Esophagus (tissue), 2 donors: ENCODE results near the gene CKS2. TPM values are rescaled to one million over a fixed set of nuclear protein-coding genes. Genes with fewer than 3 reads are reported as not detected.

Experiments used
- H3K27ac ChIP-seq, 2 donors: one replicate each; pipeline ENCODE4 v1.5.1; 2013; ENCODE audit warnings: low read depth in 2 of 2, mild to moderate bottlenecking in 2 of 2, inconsistent platforms in 1 of 2, low read length in 1 of 2, moderate library complexity in 1 of 2
- H3K27me3 ChIP-seq, 2 donors: one replicate each; pipeline ENCODE4 v1.6.1; 2013; ENCODE audit warnings: low read length in 2 of 2, control low read depth in 1 of 2, mild to moderate bottlenecking in 1 of 2; ENCODE audit not compliant: insufficient read depth in 2 of 2, control insufficient read depth in 1 of 2
- H3K36me3 ChIP-seq, 2 donors: one replicate each; pipeline ENCODE4 v1.6.1; 2013; ENCODE audit warnings: low read length in 1 of 2; ENCODE audit not compliant: control insufficient read depth in 2 of 2, insufficient read depth in 2 of 2
- H3K4me1 ChIP-seq, 2 donors: one replicate each; pipeline ENCODE4 v1.6.1; 2013; ENCODE audit warnings: low read length in 1 of 2; ENCODE audit not compliant: control insufficient read depth in 2 of 2, insufficient read depth in 2 of 2
- H3K4me3 ChIP-seq, 2 donors: one replicate each; pipeline ENCODE4 v1.5.1; 2013; ENCODE audit warnings: low read length in 2 of 2, mild to moderate bottlenecking in 2 of 2, low read depth in 1 of 2, moderate library complexity in 1 of 2
- H3K9me3 ChIP-seq, 2 donors: one replicate each; pipeline ENCODE4 v1.6.1; 2013; ENCODE audit warnings: mild to moderate bottlenecking in 2 of 2, low read depth in 1 of 2, low read length in 1 of 2, moderate library complexity in 1 of 2; ENCODE audit not compliant: control insufficient read depth in 2 of 2, insufficient read depth in 1 of 2
- WGBS, 2 donors: extraction: QIAGEN DNeasy Blood & Tissue Kit; methylation state at CpG; one replicate each; pipeline ENCODE4 v1.1.7; 2013; 5-methylcytosine and 5-hydroxymethylcytosine counted together
- polyA plus RNA-seq, 2 donors: library from polyadenylated mRNA; stranded (reverse); fragments of 200-250 nt; gene quantifications; one replicate each; pipeline ENCODE4 v1.2.3, GENCODE V29; 2013
- donor health status: healthy with polysubstance abuse.
- donor health status: Bipolar disorder and iron deficiency.

Gene CKS2
- polyA plus RNA-seq, 2 donors = 74.8 to 81.6 TPM

DNA sequence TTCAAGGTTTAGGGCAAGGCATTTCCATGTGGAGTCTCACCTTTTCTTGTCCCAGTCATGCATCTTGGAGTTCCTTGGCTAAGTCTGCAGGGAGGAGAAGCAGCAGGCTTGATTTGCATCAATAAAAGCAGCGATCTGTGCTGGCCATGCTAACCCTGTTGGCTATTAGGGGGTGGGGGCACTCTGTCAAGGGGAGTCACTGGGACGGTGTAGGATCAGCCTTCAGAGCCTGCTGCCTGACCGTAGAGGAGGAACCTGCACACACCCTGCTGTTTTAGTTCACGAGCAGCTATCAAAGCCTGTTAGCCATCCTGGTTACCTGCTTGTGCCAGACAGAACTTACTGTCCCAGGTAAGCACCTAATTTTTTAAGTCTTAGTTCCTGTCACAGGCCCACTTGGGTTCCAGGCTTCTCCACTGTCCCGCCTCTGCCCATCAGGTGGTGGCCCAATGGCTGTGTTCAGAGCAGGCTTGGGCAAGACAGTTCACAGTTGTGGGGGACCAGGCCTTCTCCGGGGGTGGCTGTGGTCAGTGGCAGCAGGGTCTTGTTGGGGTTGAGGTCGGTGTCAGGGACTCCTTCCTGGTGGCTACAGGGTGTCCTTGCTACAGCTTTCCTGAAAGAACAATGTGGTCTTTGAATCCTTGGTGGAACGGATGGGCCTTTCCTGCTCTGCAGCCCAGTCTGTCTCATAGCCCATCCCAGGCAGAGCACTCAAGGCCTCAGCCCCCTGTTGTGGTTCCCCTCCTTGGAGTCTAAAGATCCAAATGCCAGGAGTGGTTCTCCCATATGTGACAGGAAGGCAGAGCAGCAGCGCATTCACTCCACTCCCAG, 51.0 kb downstream of the CKS2 start:
- Histone ChIP-seq H3K27ac (no peak overlapping the region), H3K36me3 (peaks cover 6 to 46% of the 10 kb centered on the region in 2 donors), H3K27me3 (no peaks in the 10 kb centered on the region), H3K4me3 (no peak overlapping the region), H3K4me1 (no peaks in the 10 kb centered on the region), H3K9me3 (no peaks in the 10 kb centered on the region)
- 91% methylated on average over 9 of the region's 9 CpGs for WGBS, 2 donors

DNA sequence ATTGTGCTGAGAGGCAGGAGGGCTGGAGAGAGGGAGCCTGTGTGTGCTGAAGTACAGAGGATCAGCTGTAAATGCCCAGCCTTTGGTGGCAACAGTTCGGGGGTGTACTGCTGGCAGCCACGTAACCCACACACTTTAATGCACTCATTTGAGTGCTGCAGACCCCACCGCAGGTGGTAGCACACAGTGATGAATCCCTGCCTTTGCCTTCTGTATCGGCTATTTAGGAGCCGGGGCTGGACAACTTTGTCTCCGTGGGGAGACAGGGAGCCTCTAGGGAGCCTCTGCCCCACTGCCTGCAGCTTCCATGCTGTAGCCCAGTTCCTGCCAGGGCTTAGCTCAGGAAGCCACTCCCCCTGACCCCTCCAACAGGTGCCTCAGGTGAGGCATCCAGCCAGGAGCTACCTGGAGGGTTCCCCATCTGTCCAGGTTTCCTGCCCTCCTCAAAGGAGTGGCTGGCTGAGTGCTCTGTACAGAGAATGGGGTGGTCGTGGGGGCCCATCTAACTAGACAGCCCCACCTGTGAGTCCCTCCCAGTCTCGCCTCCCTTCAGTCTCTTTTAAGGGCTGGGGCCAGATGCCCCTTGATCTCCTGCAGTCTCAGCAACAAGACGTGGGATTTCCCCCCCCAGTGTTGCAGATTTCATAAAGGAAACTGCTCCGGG, 51.8 kb downstream of the CKS2 start:
- H3K4me3 ChIP-seq = no peak overlapping the region
- 84 to 89% methylated on average over 10 of the region's 10 CpGs for WGBS, 2 donors
- no peaks in the 10 kb centered on the region for H3K4me1 ChIP-seq
- H3K9me3 ChIP-seq = no peaks in the 10 kb centered on the region
- no peaks in the 10 kb centered on the region for H3K27me3 ChIP-seq
- no peak overlapping the region for H3K27ac ChIP-seq
- H3K36me3 ChIP-seq = peaks cover 6 to 40% of the 10 kb centered on the region in 2 donors

DNA sequence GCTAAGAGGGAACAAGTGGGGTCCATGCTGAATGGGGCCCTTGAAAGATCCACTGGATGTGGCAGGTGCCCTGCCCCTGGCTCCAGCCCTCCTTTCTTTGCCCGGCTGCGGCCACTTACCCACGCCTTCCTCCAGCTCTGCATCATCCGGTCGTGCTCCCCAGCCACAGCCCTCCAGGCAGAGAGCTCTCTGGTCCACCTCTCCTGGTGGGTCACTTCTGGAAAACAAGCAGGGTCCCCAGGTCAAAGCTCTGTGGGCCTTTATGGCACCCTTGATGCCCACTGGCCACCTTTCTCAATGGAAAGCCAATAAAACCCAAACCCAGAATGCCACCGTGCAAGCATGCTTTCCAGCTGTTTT, 52.3 kb downstream of the CKS2 start:
- H3K4me3 ChIP-seq = no peak overlapping the region
- WGBS, 2 donors = 91 to 92% methylated on average over 6 of the region's 6 CpGs
- peaks cover 6 to 35% of the 10 kb centered on the region in 2 donors for H3K36me3 ChIP-seq
- H3K9me3 ChIP-seq = no peaks in the 10 kb centered on the region
- no peaks in the 10 kb centered on the region for H3K4me1 ChIP-seq
- no peaks in the 10 kb centered on the region for H3K27me3 ChIP-seq
- H3K27ac ChIP-seq = no peak overlapping the region

DNA sequence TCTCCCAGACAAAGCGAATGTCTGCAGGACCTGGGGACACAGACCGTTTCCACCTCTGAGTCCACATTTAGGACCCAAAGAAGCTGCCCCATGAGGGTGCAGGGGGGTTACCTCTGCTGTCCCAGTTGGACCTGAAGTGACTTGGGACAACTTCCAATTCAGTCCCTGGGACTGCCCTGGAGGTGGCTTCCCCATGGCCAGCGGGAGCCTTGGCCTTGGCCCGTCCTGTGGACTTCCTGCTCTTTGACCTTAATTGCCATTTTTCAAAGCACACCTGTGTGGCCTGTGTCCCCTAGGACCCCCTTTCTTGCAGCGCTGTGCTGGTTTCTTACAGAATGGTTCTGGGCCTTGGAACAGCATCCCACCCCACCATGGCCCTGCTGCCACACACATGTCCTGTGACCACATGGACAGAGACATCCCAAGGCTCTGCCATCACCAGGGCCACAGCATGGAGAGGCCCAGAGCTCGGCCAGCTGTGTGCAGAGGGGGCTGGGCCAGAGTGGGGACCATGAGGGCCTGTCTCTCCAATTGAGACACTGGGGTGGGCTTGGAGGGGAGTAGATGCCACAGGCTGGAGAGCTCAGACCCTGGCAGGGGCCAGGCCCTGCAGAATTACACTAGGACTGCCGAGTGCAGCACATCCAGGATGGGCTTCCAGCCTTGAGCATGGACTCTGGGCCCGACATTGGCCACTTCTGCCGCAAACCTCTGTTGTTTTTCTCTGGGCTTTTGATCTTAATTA, 53.1 kb downstream of the CKS2 start:
- Histone ChIP-seq H3K27ac (no peak overlapping the region), H3K36me3 (peaks cover 5 to 35% of the 10 kb centered on the region in 2 donors), H3K4me3 (no peak overlapping the region), H3K9me3 (no peaks in the 10 kb centered on the region), H3K4me1 (no peaks in the 10 kb centered on the region), H3K27me3 (no peaks in the 10 kb centered on the region)
- 81 to 90% methylated on average over 9 of the region's 9 CpGs for WGBS, 2 donors

DNA sequence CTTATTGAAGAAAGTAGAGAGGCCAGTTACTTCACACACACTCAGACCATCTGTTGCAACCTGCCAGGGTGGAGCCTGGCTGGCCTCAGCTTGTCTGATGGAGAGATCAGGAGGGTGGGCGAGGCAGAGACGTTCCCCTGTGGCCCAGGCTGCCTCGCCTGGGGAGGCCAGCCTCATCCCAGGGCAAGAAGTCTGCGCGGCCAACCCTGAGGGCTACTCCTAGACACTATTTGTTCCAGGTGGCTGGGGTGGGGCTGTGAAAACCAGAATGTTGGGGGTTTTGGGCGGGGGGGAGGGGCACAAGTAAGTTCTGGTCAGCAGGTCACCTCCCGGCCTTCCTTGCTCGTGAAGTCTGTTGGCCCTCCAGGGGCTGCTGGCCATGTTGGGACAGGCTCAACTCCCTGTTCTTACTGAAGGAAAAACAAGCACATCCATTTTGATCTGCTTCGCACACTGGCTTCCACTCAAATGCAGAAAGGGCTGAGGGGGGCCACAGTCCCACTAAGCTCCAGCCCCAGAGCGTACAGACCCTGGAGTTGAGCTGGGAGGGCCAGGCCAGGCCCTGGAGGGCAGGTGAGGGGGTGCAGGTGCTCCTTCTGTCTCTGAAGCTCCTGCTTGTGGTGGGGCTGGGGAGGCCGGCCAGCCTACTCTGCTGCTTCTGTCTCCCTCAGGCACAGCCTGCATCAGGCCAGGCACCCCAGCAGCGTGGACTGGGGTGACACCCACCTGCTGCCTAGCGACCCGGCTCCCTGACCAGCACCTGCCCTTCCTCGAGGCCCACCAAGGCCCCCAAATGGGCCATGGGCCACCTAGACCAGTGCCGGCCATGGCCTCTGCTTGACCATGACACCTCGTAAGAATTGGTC, 53.9 kb downstream of the CKS2 start:
- WGBS, 2 donors = 81 to 85% methylated on average over 17 of the region's 17 CpGs
- peaks cover 4 to 33% of the 10 kb centered on the region in 2 donors for H3K36me3 ChIP-seq
- H3K4me1 ChIP-seq = no peaks in the 10 kb centered on the region
- peaks cover 0 to 2% of the 10 kb centered on the region in 2 donors for H3K9me3 ChIP-seq
- H3K27ac ChIP-seq = no peak overlapping the region
- no peak overlapping the region for H3K4me3 ChIP-seq
- H3K27me3 ChIP-seq = no peaks in the 10 kb centered on the region

DNA sequence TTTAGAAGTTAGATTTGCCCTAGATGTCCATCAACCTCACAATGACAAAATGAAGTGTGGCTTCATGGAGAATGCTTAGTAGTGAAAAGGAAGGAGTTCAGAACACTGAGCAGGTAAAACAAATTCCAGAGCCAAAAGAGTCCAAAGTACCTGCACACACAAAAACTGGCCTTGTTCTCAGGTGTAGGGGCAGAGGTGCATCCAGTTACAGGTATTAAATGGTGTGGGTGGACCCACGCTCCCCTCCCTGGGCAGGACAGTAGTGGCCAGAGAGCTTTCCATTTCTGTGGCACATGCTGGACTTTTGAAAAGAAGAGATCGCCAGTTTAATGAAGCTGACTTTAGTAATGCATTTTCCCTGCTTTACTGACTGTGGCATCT, 54.5 kb downstream of the CKS2 start:
- Histone ChIP-seq H3K36me3 (peaks cover 4 to 34% of the 10 kb centered on the region in 2 donors), H3K4me3 (no peak overlapping the region), H3K9me3 (peaks cover 0 to 2% of the 10 kb centered on the region in 2 donors), H3K27me3 (no peaks in the 10 kb centered on the region), H3K4me1 (no peaks in the 10 kb centered on the region), H3K27ac (no peak overlapping the region)
- WGBS, 2 donors = 91 to 95% methylated on average over 2 of the region's 2 CpGs

Other genes starting within 250 kb of the CKS2 start
- under 1 TPM; 0.19 to 0.35 TPM for gene SHC3, start 132.4 kb upstream of the CKS2 start, polyA plus RNA-seq
- 10 to 100 TPM; 14.0 to 16.0 TPM for gene SECISBP2, start 7.3 kb downstream of the CKS2 start, polyA plus RNA-seq
- 10 to 100 TPM; 17.1 to 33.4 TPM for gene SEMA4D, start 186.9 kb downstream of the CKS2 start, polyA plus RNA-seq